GM19395 (cell line): ENCODE data around the gene ANKRD11.
A peak's percentile ranks its signal among the peaks of the same experiment; 100 is the strongest.
"Not testable (repeated sequence)": the region's sequence is repeated elsewhere in the genome, so short reads cannot be mapped to it uniquely, and the experiment has no call there.

ENCODE experiments used
- ATAC-seq: cut with Tn5 transposase; IDR thresholded peaks from one replicate; pipeline ENCODE4 v1.9.1; 2021; ENCODE audit warnings: mild to moderate bottlenecking, moderate library complexity; ENCODE audit not compliant: unreplicated experiment

ANKRD11 gene

DNA sequence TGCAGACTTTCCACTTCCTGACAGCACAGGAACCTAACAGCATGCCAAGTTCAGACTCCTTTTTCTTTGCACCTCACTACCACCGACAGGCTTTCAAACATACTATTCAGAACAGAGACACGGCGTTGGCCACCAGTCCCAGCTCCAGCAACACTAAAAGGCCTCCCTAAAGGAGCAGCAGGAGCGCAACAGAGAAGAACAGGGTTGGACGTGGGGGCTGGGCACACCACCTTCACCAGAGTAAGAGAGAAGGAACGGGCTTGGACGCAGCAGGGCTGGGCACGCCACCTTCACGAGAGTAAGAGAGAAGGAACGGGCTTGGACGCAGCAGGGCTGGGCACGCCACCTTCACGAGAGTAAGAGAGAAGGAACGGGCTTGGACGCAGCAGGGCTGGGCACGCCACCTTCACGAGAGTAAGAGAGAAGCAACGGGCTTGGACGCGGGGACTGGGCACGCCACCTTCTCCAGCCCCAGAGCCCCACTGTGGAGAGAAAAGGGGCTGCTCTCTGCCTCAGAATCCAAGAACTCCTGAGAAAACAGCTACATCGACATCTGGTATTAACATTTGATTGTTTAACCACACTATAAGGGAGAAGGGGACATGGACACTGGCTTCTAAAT lies 56.9 kb downstream of the ANKRD11 start:
- ATAC-seq, result not testable (repeated sequence)

DNA sequence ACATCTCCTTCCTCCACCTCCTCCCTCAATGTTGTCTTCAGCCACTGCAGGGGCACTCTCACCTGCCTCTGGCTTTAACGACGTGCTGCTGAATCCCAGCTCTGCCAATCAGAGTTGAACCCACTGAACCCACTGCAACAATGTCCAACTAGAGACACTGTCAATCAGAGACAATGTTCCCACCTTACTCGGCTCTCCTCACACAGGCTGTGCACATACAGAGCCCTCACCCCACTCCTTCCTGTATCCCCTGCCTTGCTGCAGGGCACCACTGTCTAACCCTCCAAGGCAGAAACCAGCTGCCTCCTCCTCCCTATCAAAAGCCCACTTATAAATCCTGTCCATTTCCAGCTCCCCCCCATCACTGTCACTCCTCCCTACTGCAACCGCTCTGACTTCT lies 58.7 kb downstream of the ANKRD11 start:
- no peak for ATAC-seq

GRCh38 chr16:89431158-89431584 lies 59.2 kb downstream of the ANKRD11 start:
- no peak for ATAC-seq

GRCh38 chr16:89430436-89431157 lies 59.8 kb downstream of the ANKRD11 start:
- ATAC-seq, result no peak

- not testable (repeated sequence) for ATAC-seq
Measured at GRCh38 chr16:89428605-89429004, 61.8 kb downstream of the ANKRD11 start.

DNA sequence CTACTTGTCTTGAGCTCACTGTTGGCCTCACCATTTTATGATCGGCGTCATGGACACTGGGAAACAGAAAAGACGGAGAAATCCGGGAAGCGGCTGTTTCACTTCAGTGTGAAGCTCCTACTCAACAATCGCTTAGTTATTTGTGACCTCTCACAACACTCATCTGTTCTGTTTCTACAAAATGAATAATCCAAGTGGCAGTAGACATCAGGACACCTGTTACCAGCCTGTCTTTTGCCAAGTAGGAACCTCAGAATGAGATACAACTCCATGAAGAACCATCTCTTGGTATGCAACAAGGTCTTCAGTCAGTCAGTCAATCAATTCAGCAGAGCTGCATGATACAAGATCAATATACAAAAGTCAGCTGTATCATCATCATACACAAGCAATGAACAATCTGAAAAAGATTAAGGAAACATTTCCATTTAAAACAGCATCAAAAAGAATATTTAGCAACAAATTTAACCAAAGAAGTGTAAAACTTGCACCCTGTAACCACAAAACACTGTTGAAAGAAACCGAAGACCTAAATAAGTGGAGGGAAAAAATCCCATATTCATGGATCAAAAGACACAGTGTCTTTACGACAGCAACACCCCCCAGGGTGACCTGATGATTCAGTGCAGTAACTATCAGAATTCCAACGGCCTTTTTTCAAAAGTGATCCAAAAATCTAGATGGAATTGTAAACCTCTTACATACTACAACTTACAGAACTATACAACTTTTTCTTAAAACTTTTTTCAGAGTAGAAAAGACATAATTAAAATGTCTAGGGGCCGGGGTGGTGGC lies 63.4 kb downstream of the ANKRD11 start:
- ATAC-seq, result no peak

GRCh38 chr16:89425523-89425922 lies 64.8 kb downstream of the ANKRD11 start:
- ATAC-seq, result no peak

DNA sequence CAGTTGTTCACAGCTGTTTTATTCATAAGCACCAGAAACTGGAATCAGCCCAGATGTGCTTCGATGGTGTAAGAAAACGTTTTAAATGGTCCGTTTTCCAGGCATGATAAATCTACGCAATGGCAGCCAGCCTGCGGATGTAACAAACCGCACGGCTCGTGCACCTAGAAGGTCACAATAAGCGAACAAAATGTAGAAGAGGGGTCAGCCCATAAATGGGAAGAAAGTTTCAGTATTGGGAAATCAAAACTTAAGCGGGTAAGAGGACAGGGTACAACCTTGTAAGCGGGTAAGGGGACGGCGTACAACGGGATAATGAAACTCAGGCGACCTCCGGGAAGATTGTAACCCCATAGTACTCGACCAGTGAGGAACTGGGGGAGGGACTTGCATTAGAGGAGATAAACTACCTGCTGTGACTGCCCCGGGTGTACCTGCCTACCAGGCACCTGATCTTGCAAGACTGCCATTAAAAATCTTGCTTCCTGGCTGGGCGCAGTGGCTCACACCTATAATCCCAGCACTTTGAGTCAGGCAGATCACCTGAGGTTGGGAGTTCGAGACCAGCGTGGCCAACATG lies 66.6 kb downstream of the ANKRD11 start:
- no peak for ATAC-seq

DNA sequence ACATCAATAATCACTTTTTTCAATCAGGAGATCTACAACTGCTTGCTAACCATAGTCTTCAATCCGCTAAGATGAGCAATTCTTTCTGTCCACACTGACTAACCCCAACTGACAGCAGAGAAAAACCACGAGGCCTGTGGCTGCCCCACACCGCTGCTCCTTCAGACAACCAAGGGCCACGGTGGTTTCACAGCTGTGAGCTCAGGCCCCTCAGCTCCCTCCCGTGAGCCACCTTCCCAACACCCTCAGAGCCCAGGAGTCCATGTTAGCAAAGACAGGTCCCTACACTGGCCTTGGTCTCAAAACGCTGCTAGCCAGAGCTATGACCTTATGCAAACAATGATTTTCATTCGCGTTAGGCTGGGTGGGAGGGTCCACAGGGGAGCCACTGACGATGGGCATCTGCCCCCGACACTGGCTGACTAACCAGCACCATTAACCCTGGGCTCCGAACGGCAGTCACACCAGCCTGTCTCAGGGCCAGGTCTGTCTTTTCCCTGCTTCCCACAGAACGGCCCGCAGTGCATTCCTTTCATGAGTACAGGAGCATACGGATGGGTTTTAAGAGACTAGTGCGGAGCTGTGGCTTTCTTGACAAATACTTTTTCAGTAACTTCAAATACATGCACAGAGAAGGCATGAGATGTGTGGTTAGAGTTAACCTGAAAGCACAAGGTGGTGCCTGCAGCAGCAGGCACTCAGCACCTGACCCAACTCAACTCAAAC lies 67.3 kb downstream of the ANKRD11 start:
- peak; percentile 76 for ATAC-seq

- ATAC-seq, result peak; percentile 74
Measured at GRCh38 chr16:89422527-89422904, 67.8 kb downstream of the ANKRD11 start.

DNA sequence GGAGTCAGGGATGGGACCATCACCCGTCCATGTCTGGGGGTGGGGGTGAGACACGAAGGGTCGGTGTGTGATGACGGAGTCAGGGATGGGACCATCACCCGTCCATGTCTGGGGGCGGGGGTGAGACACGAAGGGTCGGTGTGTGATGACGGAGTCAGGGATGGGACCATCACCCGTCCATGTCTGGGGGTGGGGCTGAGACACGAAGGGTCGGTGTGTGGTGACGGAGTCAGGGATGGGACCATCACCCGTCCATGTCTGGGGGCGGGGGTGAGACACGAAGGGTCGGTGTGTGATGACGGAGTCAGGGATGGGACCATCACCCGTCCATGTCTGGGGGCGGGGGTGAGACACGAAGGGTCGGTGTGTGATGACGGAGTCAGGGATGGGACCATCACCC lies 69.1 kb downstream of the ANKRD11 start:
- ATAC-seq, result not testable (repeated sequence)

- no peak for ATAC-seq
Measured at GRCh38 chr16:89420204-89420603, 70.2 kb downstream of the ANKRD11 start.

DNA sequence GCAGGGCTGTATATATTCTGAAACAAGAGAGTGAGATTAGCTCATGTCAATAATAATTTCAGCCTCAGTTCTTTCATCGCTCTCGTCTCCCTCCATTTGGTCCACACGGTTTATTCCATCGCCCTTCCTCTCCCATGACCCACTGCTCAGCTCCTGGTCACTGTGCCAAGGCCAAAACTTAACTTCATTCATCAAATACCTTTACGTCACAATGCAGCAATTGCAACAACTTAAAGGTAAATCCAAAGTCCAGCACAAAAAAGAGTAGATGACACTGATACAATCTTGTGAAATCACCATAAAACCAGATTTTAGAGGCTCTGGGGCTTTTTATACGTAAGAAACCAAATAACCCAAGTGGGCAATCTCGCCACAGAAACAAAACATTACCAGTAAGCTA lies 72.0 kb downstream of the ANKRD11 start:
- ATAC-seq, result no peak

DNA sequence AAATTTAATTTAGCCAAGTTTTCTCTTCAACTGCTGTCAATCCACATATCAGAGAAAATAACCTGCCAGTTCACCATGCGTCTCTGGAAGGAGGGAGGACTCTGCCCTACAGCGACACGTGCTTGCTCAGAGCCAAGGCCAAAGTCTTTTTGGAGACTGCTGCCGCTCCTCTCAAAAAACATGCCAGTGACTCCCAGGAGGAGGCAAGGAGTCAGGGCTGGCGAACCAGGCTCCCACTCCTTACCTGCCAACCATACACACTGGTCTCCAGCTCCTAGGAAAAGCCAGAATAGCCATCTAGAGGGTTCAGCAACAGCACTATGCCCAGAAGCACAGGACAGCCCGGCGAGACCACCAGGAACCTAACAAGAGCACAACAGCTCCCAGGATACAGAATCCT lies 73.0 kb downstream of the ANKRD11 start:
- no peak for ATAC-seq

- ATAC-seq, result no peak
Measured at GRCh38 chr16:89413811-89414585, 76.4 kb downstream of the ANKRD11 start.

DNA sequence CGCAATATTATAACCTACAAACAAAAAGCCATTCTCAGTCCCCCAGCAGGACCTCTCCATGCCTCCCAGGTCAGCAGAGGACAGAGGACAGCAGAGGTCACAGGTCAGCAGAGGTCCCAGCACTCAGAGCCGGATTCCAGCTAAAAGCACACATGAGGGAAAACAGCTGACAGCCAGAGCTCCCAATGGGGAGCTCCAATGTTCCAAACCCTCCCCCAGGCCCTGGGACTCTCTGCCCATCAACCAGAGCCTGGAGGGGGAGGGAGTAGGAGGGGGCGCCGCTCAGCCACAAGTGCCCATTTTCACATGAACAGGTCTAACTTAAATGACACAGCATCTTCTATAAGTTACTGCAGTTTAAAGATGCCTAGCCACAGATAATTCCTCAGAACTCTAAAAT lies 77.5 kb downstream of the ANKRD11 start:
- no peak for ATAC-seq

- ATAC-seq, result no peak
Measured at GRCh38 chr16:89411335-89411850, 79.0 kb downstream of the ANKRD11 start.

DNA sequence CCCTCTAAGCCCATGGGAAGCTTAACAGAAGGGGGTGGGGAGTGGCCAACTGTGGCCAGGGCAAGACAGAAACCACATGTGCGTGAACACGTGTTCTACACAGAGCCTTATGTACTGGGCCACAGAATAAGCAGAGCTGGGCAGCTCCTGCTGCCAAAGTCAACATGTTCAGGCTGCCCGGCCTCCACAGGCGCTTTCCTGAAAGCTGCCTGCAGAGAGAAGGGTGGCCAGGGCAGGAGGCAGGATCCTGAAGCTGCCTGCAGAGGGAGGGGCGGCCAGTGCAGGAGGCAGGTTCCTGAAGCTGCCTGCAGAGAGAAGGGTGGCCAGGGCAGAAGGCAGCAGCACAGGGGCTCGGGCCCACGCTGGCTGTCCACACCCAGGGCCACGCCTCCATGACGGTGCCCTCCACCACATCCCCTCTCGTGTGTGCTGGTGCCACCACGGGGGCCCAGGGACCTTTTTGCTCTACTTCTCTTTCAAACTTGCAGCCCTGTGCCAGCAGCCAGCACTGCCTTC lies 79.5 kb downstream of the ANKRD11 start:
- no peak for ATAC-seq

DNA sequence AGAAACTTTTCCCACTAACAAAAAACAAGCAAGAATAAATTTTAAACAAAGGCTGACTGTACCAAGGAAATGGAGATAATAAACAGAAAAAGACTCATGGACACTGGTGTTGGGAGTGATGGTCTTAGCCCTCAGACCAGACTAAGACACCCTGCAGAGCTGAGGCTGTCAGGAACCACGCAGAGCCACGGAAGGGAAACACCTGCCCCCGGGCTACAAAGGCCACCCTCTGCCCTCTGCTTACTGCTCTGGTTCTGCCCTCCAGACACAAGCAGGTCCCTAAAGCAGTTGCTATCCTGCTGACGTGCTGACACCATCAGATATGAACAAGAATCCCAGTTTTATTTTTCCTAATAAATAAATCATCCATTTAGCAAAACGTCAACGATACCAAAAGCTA lies 80.0 kb downstream of the ANKRD11 start:
- ATAC-seq, result no peak
